Pulmonary artery endothelial cell (primary cell): ENCODE measurements around the gene MAOB. TPM values are rescaled to one million over a fixed set of nuclear protein-coding genes. Genes with fewer than 3 reads are reported as not detected.

Source experiments
- DNase-seq: peaks from one replicate; pipeline ENCODE4 v3.0.0-alpha.2; 2011; ENCODE audit warnings: low read depth, low spot score
- total RNA-seq: library from RNA; depleted of rRNA; stranded (reverse); fragments of >200 nt; gene quantifications from 2 replicates; pipeline ENCODE4 v1.2.3, GENCODE V29; 2014

Gene MAOB
- total RNA-seq, 1 donor from 2014 or later: not detected

- peak; percentile 43 for DNase-seq
Observed at GRCh38 chrX:43860646-43861370, 21.4 kb downstream of the MAOB start.

- no peak for DNase-seq
Observed at GRCh38 chrX:43853225-43853828, 28.9 kb downstream of the MAOB start.

DNA sequence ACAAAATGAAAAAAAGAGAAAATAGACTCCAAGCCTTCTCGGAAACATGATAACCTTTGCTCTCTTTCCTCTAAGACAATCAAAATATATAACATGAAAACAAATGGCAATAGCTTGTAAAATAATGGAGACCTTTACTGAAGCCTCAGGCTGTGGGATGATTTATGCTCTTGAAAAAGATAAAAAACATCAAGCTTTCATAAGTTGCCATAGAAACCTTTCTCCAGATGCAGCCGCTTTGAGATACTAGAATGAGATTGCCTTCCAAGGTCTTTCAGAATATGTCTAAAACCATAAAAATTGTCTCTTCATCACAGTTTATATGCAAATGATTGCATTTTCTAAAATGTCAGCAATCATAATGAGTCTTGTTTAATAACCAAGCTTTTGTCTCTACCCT lies 31.6 kb downstream of the MAOB start:
- no peak for DNase-seq

- DNase-seq: no peak
Observed at GRCh38 chrX:43849173-43849572, 33.1 kb downstream of the MAOB start.

DNA sequence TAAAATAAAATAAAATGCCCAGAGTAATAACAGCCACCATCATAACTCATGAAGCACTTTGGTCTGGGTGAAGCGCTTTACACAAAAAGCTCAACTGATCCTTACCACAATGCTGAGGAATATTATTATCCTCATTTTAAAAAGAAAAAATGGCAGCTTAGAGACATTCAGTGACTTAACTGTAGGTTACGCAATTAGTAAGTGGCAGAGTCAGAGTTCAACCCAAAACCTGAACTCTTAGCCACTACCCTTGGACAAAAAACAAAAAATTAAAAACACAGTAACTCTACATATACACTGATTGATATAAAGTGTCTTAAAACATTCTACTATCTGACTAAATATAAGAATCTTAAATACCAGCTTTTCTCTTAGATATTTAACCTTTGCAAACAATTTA lies 34.9 kb downstream of the MAOB start:
- no peak for DNase-seq

DNA sequence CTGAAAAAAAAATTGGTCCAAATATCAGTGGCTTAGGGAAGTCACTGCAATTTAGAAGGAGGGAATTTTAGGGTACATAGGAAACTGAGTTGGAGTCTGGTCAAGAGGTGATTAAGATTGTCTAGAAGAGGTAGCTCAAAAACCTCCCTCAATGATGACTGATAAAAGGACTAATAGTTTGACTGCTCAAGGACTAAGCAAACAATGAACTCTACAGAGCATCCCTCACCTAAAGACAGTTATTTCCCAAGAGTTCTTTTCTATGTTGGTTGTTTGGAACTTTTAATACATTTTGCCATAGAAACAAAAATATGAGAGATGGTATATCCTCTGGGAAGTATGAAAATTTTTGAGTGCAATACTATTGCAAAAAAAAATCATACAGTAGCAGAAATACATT lies 35.7 kb downstream of the MAOB start:
- no peak for DNase-seq

- no peak for DNase-seq
Observed at GRCh38 chrX:43845776-43846175, 36.5 kb downstream of the MAOB start.

GRCh38 chrX:43840265-43840664 lies 42.0 kb downstream of the MAOB start:
- DNase-seq: no peak

DNA sequence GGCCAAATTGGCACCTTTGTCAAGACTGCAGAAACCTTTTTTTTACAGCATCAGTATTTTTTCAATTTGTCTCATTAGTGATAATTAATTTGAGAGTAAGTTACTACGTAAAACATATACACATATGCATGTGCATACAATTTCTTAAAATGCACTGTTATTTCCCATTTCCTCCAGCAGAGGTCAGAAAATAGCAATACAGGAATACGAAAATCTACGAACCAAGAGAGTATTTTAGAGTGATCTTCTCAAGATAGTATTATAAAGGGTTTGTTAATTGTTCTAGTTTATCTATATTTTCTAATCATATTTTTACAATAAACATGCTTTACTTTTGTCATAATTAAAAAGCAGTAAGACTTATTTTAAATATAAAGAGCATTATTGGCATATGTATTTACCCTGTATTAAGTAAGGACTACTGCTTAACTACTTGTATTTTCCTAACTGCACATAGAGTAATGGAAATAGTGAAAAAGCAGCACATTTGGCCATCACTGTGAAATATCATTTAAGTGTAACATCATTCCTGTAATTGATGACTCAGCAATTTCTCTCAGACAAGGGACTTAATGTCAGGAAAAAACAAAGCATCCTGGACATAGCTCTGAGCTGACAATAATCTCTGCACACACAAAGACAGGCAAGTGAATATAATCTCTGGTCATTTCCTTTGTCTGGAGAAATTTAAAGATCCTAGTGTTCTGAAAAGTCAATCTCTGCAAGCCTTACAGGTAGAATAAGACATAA lies 45.6 kb downstream of the MAOB start:
- DNase-seq: no peak

DNA sequence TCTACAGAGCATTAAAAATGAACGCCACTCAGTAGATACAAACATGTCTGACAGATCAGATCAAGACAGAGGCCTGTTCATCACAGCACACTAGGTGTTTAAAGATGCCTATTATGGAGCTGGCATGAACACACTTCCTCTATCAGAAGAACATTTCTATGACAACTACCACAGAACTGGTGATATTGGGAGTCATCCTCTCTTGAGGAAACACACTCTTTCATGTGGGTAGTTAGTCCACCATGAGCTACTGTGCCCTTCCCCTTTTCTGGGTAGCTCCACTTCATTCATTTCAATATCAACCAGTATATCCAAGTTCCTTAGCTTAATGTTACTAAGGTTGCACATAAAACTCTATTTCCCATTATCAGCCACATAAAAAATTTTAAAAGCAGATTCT lies 46.7 kb downstream of the MAOB start:
- no peak for DNase-seq

DNA sequence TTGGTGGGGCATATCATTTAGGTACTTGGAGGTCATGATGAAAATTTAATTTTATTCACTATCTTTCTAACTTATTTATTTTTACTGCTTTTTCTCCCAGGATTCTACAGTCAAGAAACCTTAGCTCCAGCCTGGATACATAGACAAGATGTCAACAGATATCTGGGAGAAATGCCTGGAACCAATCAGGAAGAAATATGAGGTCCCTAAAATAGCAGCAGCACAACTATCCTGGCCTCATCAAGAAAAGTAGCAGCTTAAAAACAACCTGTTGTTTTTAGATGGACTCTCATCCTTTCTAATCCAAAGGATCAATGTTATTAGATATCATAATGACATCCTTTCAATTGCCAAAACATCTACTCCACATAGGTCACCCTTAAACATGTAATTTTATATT lies 54.5 kb downstream of the MAOB start:
- DNase-seq: no peak

- no peak for DNase-seq
Observed at GRCh38 chrX:43822014-43822413, 60.2 kb downstream of the MAOB start.

DNA sequence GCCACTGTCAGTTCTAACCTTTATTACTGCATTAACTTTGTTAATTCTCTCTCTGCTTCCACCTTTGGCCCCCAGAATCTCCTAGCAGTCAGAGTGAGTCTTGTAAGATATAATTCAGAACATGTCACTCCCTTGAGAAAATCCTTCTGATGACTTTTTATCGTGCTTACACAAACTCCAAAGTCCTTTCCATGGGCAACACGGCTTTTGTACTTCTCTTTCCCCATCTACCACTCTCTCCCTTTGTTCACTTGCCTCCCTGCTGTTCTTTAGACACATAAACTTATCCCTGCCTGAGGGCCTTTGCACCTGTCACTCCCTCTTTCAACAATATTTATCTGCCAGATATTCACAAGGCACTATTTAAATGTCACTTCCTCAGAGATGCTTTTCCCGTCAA lies 64.8 kb downstream of the MAOB start:
- DNase-seq: no peak

DNA sequence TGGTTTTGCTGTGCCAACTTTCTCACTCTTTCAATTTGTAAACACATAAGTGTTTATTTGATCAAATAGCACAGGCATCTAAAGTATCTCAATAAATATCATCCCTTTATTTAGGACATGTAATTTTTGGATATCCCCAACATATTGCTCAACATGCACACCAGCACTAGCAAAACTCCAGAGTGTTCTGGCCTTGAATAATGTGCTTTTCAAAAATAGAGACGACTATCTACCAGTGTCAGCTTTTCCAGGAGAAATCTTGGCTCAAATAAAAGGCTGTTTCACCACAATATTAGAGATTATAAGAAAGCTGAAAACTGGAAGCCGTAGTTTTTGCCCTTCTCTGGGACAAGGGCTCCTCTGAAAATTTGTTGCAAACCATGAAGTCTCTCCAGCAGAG lies 67.0 kb downstream of the MAOB start:
- DNase-seq: no peak

GRCh38 chrX:43813898-43814297 lies 68.4 kb downstream of the MAOB start:
- DNase-seq: no peak

GRCh38 chrX:43813319-43813718 lies 68.9 kb downstream of the MAOB start:
- DNase-seq: no peak

GRCh38 chrX:43809463-43809862 lies 72.8 kb downstream of the MAOB start:
- DNase-seq: no peak

DNA sequence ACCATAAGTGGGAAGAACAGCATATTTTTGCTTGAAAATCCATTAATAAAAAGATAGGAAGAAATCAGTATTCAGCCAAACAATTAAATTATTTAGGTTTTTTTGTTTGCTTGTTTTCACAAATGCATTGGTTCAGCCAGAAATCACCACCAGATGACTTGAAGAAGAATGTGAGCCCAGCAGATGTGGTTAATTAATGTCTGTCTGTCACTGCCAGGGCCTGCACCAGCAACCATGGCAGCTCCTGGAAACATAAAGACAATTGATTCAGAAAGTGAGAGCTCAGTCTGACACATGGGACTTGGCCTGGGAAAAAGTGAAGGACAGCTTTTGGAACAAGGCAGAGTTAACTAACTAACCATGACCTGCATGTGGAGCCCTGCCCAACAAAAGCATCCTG lies 74.0 kb downstream of the MAOB start:
- no peak for DNase-seq

GRCh38 chrX:43805579-43805978 lies 76.7 kb downstream of the MAOB start:
- DNase-seq: no peak

DNA sequence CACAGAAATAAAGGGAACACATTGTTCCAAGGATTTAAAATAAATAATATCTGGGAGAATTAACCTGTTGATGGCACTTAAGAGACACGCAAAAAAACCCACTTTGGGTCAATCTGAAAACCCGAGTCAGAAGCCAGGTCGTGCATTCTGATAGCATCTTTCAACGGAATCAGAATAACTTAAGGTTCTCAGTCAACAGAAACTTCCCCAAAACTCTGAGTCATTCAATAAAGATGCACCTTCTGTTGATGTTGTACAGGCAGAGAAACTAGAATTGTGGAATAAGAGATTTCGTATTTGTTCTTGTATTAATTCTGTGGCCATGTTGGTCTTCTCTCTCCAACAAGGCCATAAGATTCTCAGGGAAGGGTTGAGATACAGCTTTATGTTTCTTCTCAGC lies 78.2 kb downstream of the MAOB start:
- DNase-seq: no peak

DNA sequence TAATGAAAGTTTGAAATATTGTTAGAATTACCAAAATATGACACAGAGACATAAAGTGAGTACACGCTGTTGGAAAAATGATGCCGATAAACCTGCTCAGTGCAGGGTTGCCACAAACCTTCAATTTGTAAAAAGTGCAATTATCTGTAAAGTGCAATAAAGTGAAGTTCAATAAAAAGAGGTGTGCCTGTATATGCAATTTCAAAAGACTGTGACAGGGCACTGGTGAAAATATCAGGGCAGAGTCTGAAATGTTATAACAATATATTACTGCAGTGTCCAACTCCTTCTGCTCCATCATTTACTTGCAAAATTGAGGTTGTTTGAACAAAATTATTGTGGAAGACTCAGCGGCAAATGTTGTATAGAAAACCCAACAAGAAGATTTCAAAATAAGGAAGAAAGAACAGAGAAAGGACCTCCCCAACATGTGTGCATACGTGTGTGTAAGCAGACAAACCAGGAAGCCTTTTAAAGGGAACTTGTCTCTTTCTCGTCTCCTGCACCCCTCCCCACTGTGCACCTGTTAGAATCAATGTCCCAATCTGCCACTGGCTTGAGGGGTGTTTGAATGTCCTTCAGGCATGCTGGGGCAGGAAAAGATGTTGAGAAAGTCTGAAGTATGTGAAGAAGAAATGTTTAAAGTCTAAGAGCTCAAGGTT lies 96.2 kb downstream of the MAOB start:
- no peak for DNase-seq

DNA sequence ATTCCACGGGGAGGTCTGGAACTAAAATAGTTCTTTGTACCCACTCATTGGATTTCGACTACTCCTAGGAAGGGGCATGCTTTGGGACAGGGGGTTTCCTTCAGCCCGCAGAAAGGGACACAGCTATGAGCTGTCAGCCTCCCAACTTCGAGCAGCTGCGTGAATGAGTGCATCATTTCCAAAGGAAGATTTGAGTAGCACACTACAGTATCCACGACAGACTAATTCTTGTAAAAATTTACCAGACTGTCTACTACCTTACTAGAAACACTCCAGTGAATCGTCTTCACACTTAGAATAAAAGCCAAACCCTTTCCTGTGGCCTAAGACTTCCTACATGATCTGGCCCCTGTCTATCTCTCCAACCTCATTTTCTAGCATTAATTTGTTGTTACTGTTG lies 124.2 kb downstream of the MAOB start:
- no peak for DNase-seq
